GM23338 (cell line): Measurements from ENCODE around the gene GATA5. TPM values are rescaled to one million over a fixed set of nuclear protein-coding genes. Genes with fewer than 3 reads are reported as not detected.

Experiments
- ATAC-seq: fragments of 200-7000 bp; cut with Tn5 transposase; 3 replicates; pipeline ENCODE4 v1.9.1; 2020
- DNase-seq: peaks from one replicate; pipeline ENCODE4 v3.0.0-alpha.2; 2015; ENCODE audit warnings: low spot score
- H2AFZ ChIP-seq: fragments of 200-600 bp; sonication (generic); 2 replicates; pipeline ENCODE4 v1.8.0; 2016; ENCODE audit warnings: antibody characterized with exemption, mild to moderate bottlenecking, moderate library complexity
- H3F3A ChIP-seq: fragments of 200-600 bp; sonication (generic); replicated peaks from 2 replicates; pipeline ENCODE4 v1.8.0; 2017; ENCODE audit warnings: antibody characterized with exemption, mixed run types, low read depth
- H3K27ac ChIP-seq: fragments of 200-600 bp; sonication (generic); 2 replicates; pipeline ENCODE4 v1.6.1; 2016; ENCODE audit warnings: low read depth
- H3K27me3 ChIP-seq: fragments of 200-600 bp; sonication (generic); 2 replicates; pipeline ENCODE4 v1.8.0; 2016; ENCODE audit warnings: mild to moderate bottlenecking, mixed run types, moderate library complexity; ENCODE audit not compliant: insufficient read depth
- H3K36me3 ChIP-seq: fragments of 200-600 bp; sonication (generic); 2 replicates; pipeline ENCODE4 v1.8.0; 2016; ENCODE audit warnings: mild to moderate bottlenecking; ENCODE audit not compliant: insufficient read depth
- H3K4me1 ChIP-seq: fragments of 200-600 bp; sonication (generic); 2 replicates; pipeline ENCODE4 v1.8.0; 2016; ENCODE audit warnings: mild to moderate bottlenecking, moderate library complexity; ENCODE audit not compliant: insufficient read depth
- H3K4me2 ChIP-seq: fragments of 200-600 bp; sonication (generic); 2 replicates; pipeline ENCODE4 v1.7.1; 2017; ENCODE audit warnings: mixed run types
- H3K4me3 ChIP-seq: fragments of 200-600 bp; sonication (generic); 2 replicates; pipeline ENCODE4 v1.6.1; 2016; ENCODE audit warnings: mixed run types
- H3K79me2 ChIP-seq: fragments of 200-600 bp; sonication (generic); replicated peaks from 2 replicates; pipeline ENCODE4 v1.8.0; 2017; ENCODE audit warnings: mild to moderate bottlenecking; ENCODE audit not compliant: insufficient read depth
- H3K9me2 ChIP-seq: fragments of 200-600 bp; sonication (generic); 2 replicates; pipeline ENCODE4 v1.8.0; 2017; ENCODE audit not compliant: insufficient read depth
- H4K20me1 ChIP-seq: fragments of 200-600 bp; sonication (generic); replicated peaks from 2 replicates; pipeline ENCODE4 v1.8.0; 2017; ENCODE audit warnings: mild to moderate bottlenecking; ENCODE audit not compliant: insufficient read depth
- H3K27ac Mint-ChIP-seq: 2 replicates; pipeline ENCODE4 v1.8.0; 2020; ENCODE audit warnings: inconsistent platforms, mild to moderate bottlenecking, moderate library complexity, mixed read lengths
- H3K27me3 Mint-ChIP-seq: 3 replicates; pipeline ENCODE4 v1.8.0; 2022; ENCODE audit warnings: low read depth, mild to moderate bottlenecking, moderate library complexity, mixed read lengths, inconsistent platforms; ENCODE audit not compliant: insufficient read depth, poor library complexity
- H3K36me3 Mint-ChIP-seq: 3 replicates; pipeline ENCODE4 v1.8.0; 2021; ENCODE audit warnings: low read depth, mild to moderate bottlenecking, inconsistent platforms, moderate library complexity, mixed read lengths
- H3K4me1 Mint-ChIP-seq: 3 replicates; pipeline ENCODE4 v1.8.0; 2020; ENCODE audit warnings: mild to moderate bottlenecking, inconsistent platforms, mixed read lengths
- H3K4me3 Mint-ChIP-seq: 3 replicates; pipeline ENCODE4 v1.8.0; 2021; ENCODE audit warnings: moderate library complexity, mild to moderate bottlenecking, inconsistent platforms, mixed read lengths
- H3K9me3 Mint-ChIP-seq: 3 replicates; pipeline ENCODE4 v1.8.0; 2020; ENCODE audit warnings: moderate library complexity, mild to moderate bottlenecking, inconsistent platforms, mixed read lengths
- CREB1 ChIP-seq: fragments of 250-450 bp; sonication (Bioruptor Pico); IDR thresholded peaks from 2 replicates; pipeline ENCODE4 v1.5.0; 2020; ENCODE audit warnings: low read depth, mild to moderate bottlenecking, moderate library complexity
- CTCF ChIP-seq, 2 experiments: fragments of 200-600 bp in 1 of 2; sonication (generic) in 1 of 2; conservative IDR thresholded peaks; 2 replicates each; pipeline versions ENCODE4 v1.5.1 to v1.6.1; 2016 to 2017; ENCODE audit warnings: antibody characterized with exemption in 2 of 2, low read depth in 2 of 2, mild to moderate bottlenecking in 2 of 2, moderate library complexity in 1 of 2
- ETS1 ChIP-seq: IDR thresholded peaks from 2 replicates; pipeline ENCODE4 v1.6.1; 2016; ENCODE audit warnings: antibody characterized with exemption
- EZH2 ChIP-seq: fragments of 200-600 bp; sonication (generic); IDR thresholded peaks from one replicate; pipeline ENCODE4 v1.8.0; 2017; ENCODE audit warnings: antibody characterized with exemption, mild to moderate bottlenecking, low read depth; ENCODE audit not compliant: unreplicated experiment
- EZH2phosphoT487 ChIP-seq: fragments of 200-600 bp; sonication (generic); IDR thresholded peaks from one replicate; pipeline ENCODE4 v1.8.1; 2018; ENCODE audit warnings: antibody characterized with exemption; ENCODE audit not compliant: unreplicated experiment
- JUNB ChIP-seq: IDR thresholded peaks from one replicate; pipeline ENCODE4 v1.6.1; 2016; ENCODE audit warnings: antibody characterized with exemption; ENCODE audit not compliant: unreplicated experiment
- NANOG ChIP-seq: IDR thresholded peaks from 2 replicates; pipeline ENCODE4 v1.6.1; 2016; ENCODE audit warnings: antibody characterized with exemption, borderline replicate concordance
- POLR2AphosphoS5 ChIP-seq: IDR thresholded peaks from 2 replicates; pipeline ENCODE4 v1.6.1; 2016; ENCODE audit warnings: antibody characterized with exemption, low read depth
- REST ChIP-seq: IDR thresholded peaks from one replicate; pipeline ENCODE4 v1.6.1; 2018; ENCODE audit warnings: antibody characterized with exemption; ENCODE audit not compliant: unreplicated experiment
- STAT1 ChIP-seq: IDR thresholded peaks from one replicate; pipeline ENCODE4 v1.6.1; 2016; ENCODE audit warnings: antibody characterized with exemption; ENCODE audit not compliant: unreplicated experiment
- ZNF114 ChIP-seq: fragments of 250-450 bp; sonication (Bioruptor Pico); IDR thresholded peaks from 2 replicates; pipeline ENCODE4 v1.5.0; 2020; ENCODE audit warnings: mild to moderate bottlenecking, moderate library complexity
- ZNF331 ChIP-seq: fragments of 250-450 bp; sonication (Bioruptor Pico); IDR thresholded peaks from 2 replicates; pipeline ENCODE4 v1.5.0; 2020; ENCODE audit warnings: low read depth, mild to moderate bottlenecking, moderate library complexity
- ZNF462 ChIP-seq: fragments of 250-450 bp; sonication (Bioruptor Pico); IDR thresholded peaks from 2 replicates; pipeline ENCODE4 v1.5.0; 2020; ENCODE audit warnings: mild to moderate bottlenecking, moderate library complexity
- polyA plus RNA-seq: library from polyadenylated mRNA; unstranded; fragments of >200 nt; fragmentation: Nextera tagmentation; extraction: Ambion mirVana; gene quantifications from 2 replicates; pipeline ENCODE4 v1.2.1, GENCODE V29; 2016
- total RNA-seq: library from RNA; depleted of rRNA; stranded (reverse); fragments of >200 nt; shearing (Covaris generic); gene quantifications from 2 replicates; pipeline ENCODE4 v1.2.3, GENCODE V29; 2014

GATA5 gene
- total and polyA plus RNA-seq, 2 experiments from 2014 or later, result 0.60 to 0.73 TPM

GRCh38 chr20:62457098-62457497 is 18.7 kb downstream of the GATA5 start:
- no peaks in the 10 kb centered on the region for H3K36me3 Mint-ChIP-seq
- DNase-seq (no peak), ATAC-seq (no peak)
- Histone ChIP-seq H3K27ac (no peak overlapping the region), H3F3A (0 out of 2 replicates have a peak, but pooled peaks cover 2% of the 10 kb centered on the region), H3K4me1 (no peaks in the 10 kb centered on the region), H3K79me2 (no peaks in the 10 kb centered on the region), H4K20me1 (no peaks in the 10 kb centered on the region), H3K36me3 (no peaks in the 10 kb centered on the region), H3K4me3 (no peak overlapping the region), H3K9me2 (no peaks in the 10 kb centered on the region), H2AFZ (no peak overlapping the region), H3K4me2 (no peak overlapping the region), H3K27me3 (no peaks in the 10 kb centered on the region)
- H3K27me3 Mint-ChIP-seq, result peaks cover 11% of the 10 kb centered on the region
- H3K9me3 Mint-ChIP-seq, result no peaks in the 10 kb centered on the region
- H3K4me1 Mint-ChIP-seq, result peaks cover 6% of the 10 kb centered on the region
- H3K4me3 Mint-ChIP-seq, result no peak overlapping the region
- TF ChIP-seq NANOG (no peak), POLR2AphosphoS5 (no peak), ZNF331 (CRISPR knock-in tag) (no peak), CTCF (conservative IDR thresholded peaks at IDR 0.05; ENCODE audit: low read depth in 2 of 2) (no peak), JUNB (no peak), STAT1 (no peak), EZH2 (no peak), ETS1 (no peak), CREB1 (no peak), ZNF462 (CRISPR knock-in tag) (no peak), REST (no peak), ZNF114 (no peak), EZH2phosphoT487 (no peak)
- H3K27ac Mint-ChIP-seq, result no peak overlapping the region
